HG02943 (cell line): Measurements from ENCODE around the gene HOXD8.

ENCODE experiments used
- ATAC-seq: cut with Tn5 transposase; IDR thresholded peaks from one replicate; pipeline ENCODE4 v1.9.1; 2021; ENCODE audit warnings: mild to moderate bottlenecking, low read depth, moderate library complexity; ENCODE audit not compliant: unreplicated experiment

The HOXD8 gene

GRCh38 chr2:176114930-176115625, 14.4 kb upstream of the HOXD8 start:
- no peak for ATAC-seq

GRCh38 chr2:176115883-176116813, 13.4 kb upstream of the HOXD8 start, which contains the start of gene HOXD10:
Gene HOXD10, plus strand, starts transcription at chr2:176116778. Its CDS starts 56 bp downstream, at chr2:176116834.
- ATAC-seq, result no peak

- no peak for ATAC-seq
Observed at GRCh38 chr2:176117162-176117822, 12.2 kb upstream of the HOXD8 start.

- ATAC-seq, result no peak
Observed at GRCh38 chr2:176117823-176118371, 11.6 kb upstream of the HOXD8 start.

GRCh38 chr2:176118601-176119339, 10.7 kb upstream of the HOXD8 start:
- no peak for ATAC-seq

GRCh38 chr2:176120364-176121189, 8.9 kb upstream of the HOXD8 start:
- no peak for ATAC-seq

GRCh38 chr2:176121190-176122051, 8.1 kb upstream of the HOXD8 start:
- ATAC-seq, result no peak

- no peak for ATAC-seq
Observed at GRCh38 chr2:176122052-176122682, 7.3 kb upstream of the HOXD8 start.

GRCh38 chr2:176122683-176123410, 6.7 kb upstream of the HOXD8 start, which contains the start of gene HOXD9:
Gene HOXD9, plus strand, starts transcription at chr2:176122719. Its CDS starts 50 bp downstream, at chr2:176122769.
- ATAC-seq, result no peak

GRCh38 chr2:176123411-176124109, 5.9 kb upstream of the HOXD8 start:
- no peak for ATAC-seq

GRCh38 chr2:176124110-176124946, 5.2 kb upstream of the HOXD8 start:
- no peak for ATAC-seq

- ATAC-seq, result no peak
Observed at GRCh38 chr2:176124947-176125771, 4.3 kb upstream of the HOXD8 start.

- ATAC-seq, result no peak
Observed at GRCh38 chr2:176125772-176126054, 3.8 kb upstream of the HOXD8 start.

- ATAC-seq, result no peak
Observed at GRCh38 chr2:176126929-176127773, 2.4 kb upstream of the HOXD8 start.
